NCI-H2081 treated with DMSO at 0.1 percent for 48 hours (cell line): ENCODE measurements around the gene NUDT1.

ENCODE experiments used
- DNase-seq: peaks from one replicate; lab custom pipeline; 2025; lab: John Stamatoyannopoulos, UW

The NUDT1 gene

GRCh38 chr7:2241580-2242540 is at the start of gene NUDT1, which contains the start of gene MRM2:
Gene NUDT1, plus strand, starts transcription at chr7:2242226. Its CDS starts 2,349 bp downstream, at chr7:2244575.
Gene MRM2, minus strand, starts transcription at chr7:2242205. Its CDS starts 36 bp downstream, at chr7:2242169.
- DNase-seq = no peak

DNA sequence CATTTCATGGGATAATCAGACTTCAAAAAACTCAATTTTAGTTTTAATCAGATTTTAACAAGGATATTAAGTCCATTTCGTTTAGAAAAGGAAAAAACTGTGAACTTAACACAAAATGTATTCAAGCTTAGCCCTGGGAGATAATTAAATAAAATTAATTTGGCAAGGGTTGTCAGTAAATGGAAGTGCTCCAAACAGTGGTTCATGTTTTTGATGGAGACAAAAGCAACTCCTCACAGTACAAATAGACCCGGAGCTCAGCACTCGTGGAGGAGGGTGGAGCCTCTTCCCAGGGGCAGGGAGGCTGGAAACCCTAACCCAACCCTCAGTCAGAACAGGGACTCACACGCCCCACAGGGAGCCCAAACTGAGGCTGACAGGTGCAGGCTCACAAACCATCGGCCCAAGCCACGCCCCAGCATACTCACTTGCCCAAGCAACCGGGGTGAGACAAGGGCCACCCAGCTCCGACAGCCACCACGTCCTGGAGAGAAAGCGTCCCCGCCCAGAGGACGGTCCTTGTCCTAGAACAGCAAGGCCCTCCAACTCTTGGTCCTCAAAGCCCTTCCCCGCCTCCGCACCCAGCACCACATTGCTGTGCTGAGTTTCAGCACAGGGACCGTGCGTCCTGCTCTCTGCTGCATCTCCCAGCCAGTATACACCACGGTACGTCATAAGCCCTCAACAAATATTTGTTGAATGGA is 49.0 kb upstream of the NUDT1 start:
- peak; percentile 89 for DNase-seq

GRCh38 chr7:2193575-2194305 is 48.3 kb upstream of the NUDT1 start:
- DNase-seq = no peak

GRCh38 chr7:2195400-2196246 is 46.4 kb upstream of the NUDT1 start:
- no peak for DNase-seq

DNA sequence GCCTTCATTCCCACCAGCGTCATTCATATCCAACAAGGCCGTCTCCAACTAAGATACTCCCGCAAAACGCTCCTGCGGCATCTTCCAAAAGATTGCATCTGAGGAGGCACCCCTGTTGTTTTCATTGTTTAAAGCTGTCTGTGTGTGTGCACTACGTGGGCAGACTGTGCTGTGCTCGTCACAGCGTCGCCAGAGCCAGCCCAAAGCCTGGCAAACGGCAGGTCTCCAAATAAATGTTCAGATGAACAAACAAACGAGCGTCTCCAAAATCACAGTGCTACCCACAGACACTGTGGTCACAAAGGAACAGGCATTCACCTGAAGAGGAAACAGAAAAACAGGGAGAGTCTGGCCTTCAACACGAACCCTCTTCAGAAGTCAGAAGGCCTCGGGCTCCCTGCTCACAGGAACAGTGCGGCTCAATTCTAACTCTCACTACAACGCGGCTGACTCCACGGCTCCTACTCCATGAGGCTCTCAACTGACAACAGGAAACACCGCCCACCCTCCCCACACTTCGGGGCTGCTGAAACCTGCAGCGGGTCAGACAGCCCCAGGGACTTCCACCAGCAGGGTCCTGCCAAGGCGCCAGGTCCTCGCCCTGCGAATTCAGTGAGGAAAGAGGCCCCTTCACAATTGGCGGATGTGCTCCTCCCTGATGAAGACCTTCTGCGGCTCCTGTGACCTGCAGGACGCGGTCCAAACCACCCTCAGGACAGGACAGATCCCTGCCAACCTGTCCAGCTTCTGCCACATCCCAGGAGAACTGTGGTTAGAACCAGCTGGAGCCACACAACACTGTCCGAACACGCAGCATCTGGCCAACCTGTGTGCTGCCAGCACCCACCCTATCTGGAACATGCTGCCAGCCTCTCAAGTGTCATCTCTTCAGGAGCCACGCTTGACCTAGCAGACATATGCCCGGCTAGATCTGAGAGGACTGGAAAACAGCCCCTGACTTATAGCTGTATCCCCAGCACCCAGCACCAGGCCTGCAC is 45.3 kb upstream of the NUDT1 start:
- DNase-seq = no peak

GRCh38 chr7:2197436-2198155 is 44.4 kb upstream of the NUDT1 start:
- DNase-seq = no peak

- peak; percentile 24 for DNase-seq
Observed at GRCh38 chr7:2198206-2198605, 43.8 kb upstream of the NUDT1 start.

- no peak for DNase-seq
Observed at GRCh38 chr7:2198760-2199159, 43.3 kb upstream of the NUDT1 start.

GRCh38 chr7:2199528-2199927 is 42.5 kb upstream of the NUDT1 start:
- DNase-seq = no peak

- no peak for DNase-seq
Observed at GRCh38 chr7:2199956-2200583, 42.0 kb upstream of the NUDT1 start.

DNA sequence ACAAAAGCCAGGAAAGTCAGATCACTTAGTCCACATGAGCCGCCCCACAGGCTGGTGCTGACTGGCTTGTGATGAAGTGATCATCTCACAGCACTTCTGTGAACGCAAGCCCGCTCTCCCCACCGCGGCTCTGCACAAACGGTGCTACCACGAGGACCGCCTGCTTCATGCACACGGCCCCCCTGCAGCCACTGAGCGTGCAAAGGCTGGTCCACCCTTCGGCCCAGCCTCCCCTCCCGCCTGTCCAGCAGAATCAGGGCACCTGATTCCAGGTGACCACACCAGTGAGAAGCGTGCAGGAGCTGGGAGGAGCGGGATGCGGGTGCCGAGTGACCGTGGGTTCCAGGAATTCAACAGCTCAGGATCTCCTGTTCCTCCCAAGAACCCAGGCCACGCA is 41.4 kb upstream of the NUDT1 start:
- no peak for DNase-seq

DNA sequence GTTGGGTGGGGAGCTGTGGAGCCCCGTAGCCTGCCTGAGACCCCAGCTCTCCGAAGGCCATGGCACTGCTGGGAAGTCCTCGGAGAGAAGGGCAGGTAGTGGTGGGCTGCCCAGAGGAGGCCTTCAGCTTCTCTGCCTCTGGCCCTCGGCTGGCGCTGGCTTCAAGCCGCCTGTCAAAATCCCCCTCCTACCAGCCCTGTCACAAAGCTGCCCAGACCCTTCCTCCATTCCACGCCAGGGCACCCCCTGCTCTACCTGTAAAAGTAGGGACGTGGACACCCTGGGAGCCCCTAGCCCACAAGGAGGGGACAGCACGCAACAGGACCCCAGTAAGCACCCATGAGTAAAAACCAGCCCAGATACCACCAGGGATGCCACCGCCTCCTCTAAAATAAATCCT is 40.9 kb upstream of the NUDT1 start:
- DNase-seq = no peak

DNA sequence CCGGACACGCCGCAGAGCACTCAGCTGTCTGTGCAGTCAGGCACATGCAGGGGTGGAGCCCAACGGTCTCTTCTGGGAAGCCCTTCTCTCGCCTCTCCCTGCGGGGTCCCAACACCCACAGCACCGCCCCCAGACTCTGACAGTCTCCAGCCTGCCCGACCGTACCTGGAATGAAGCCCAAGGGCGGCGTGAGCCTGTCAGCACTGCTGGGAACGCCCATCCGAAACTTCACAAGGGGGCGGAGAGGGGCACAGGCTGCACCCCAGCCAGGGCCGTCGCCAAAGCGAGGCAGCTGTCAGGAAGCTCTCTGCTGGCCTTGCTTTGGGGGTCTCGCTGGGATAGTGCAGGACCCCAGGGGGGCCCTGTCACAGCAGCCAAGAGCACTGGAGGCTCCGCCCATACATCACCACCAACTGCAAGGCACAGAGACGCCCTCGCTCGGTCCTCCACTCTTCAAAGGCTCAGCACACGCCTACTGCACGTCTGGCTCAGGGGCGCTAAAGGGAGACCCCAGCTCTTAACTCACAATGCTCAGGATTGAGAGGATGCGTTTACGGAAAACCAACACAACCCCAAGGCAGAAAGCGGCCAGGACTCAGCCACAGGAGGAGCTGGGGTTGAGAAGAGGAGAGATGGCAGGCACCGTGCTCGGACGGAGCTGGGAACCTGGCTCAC is 40.2 kb upstream of the NUDT1 start:
- no peak for DNase-seq

DNA sequence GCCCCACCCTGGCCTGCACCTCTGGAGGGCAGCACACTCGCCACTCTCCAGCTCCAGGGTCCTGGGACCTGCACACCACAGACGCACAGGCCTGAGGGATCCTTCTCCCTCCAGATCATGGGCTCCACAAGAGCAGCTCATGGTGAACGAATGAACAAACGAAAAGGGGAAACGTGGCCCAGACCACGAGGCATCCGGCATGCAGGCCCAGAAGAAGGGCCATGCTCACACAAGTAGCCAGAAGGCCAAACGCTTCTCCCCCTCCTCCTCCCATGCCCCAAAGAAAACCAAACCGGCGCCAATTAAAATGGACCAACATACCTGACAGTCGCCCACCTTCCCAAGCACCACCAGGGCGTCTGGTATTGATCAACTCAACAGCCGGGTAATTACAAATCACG is 39.7 kb upstream of the NUDT1 start:
- no peak for DNase-seq

GRCh38 chr7:2202901-2203765 is 38.9 kb upstream of the NUDT1 start:
- no peak for DNase-seq

- no peak for DNase-seq
Observed at GRCh38 chr7:2203766-2204300, 38.2 kb upstream of the NUDT1 start.

DNA sequence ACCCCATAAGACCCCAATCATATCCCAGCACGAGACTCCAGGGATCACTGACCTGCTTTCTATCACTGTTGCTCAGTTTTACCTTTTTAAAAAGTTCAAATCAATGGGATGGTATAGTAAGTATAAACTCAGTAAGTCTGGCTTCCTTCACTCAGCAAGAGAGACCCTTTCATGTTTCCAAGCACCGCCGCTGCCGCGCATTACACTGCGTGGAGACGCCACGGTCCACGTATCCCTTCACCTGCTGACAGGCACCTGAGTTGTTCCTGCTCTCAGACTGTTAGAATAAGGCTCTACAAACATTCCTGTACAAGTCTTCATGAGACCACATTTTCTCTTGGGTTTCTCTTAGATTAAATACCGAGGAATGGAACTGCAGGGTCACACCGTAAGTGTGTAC is 37.6 kb upstream of the NUDT1 start:
- DNase-seq = no peak
